NCI-H128 (cell line): Measurements from ENCODE around the gene SLC9A4.

Experiments
- DNase-seq: peaks from one replicate; lab custom pipeline; 2025; ENCODE audit not compliant: unreplicated experiment; lab: John Stamatoyannopoulos, UW

Gene SLC9A4

GRCh38 chr2:102473020-102473419, at the start of gene SLC9A4:
Gene SLC9A4, plus strand, starts transcription at chr2:102473226. Its CDS starts 534 bp downstream, at chr2:102473760.
- DNase-seq = no peak

- no peak for DNase-seq
These were observed 49.7 kb upstream of the SLC9A4 start for GRCh38 chr2:102423368-102423767.

GRCh38 chr2:102424754-102425153, 48.3 kb upstream of the SLC9A4 start:
- no peak for DNase-seq

GRCh38 chr2:102425441-102426132, 47.4 kb upstream of the SLC9A4 start:
- DNase-seq = no peak

GRCh38 chr2:102427249-102427648, 45.8 kb upstream of the SLC9A4 start:
- DNase-seq = no peak

- no peak for DNase-seq
These were observed 44.5 kb upstream of the SLC9A4 start for GRCh38 chr2:102428573-102428972.

- no peak for DNase-seq
These were observed 40.6 kb upstream of the SLC9A4 start for GRCh38 chr2:102432386-102432785.

GRCh38 chr2:102433973-102434654, 38.9 kb upstream of the SLC9A4 start:
- no peak for DNase-seq

GRCh38 chr2:102434655-102435381, 38.2 kb upstream of the SLC9A4 start:
- no peak for DNase-seq

- DNase-seq = no peak
These were observed 37.3 kb upstream of the SLC9A4 start for GRCh38 chr2:102435741-102436140.

GRCh38 chr2:102436323-102436722, 36.7 kb upstream of the SLC9A4 start:
- no peak for DNase-seq

- DNase-seq = no peak
These were observed 35.9 kb upstream of the SLC9A4 start for GRCh38 chr2:102437122-102437521.

- DNase-seq = no peak
These were observed 34.9 kb upstream of the SLC9A4 start for GRCh38 chr2:102438111-102438510.

GRCh38 chr2:102438578-102438977, 34.4 kb upstream of the SLC9A4 start:
- no peak for DNase-seq

GRCh38 chr2:102439065-102439695, 33.8 kb upstream of the SLC9A4 start:
- DNase-seq = no peak

GRCh38 chr2:102442967-102443828, 29.8 kb upstream of the SLC9A4 start:
- DNase-seq = no peak

- no peak for DNase-seq
These were observed 28.8 kb upstream of the SLC9A4 start for GRCh38 chr2:102444233-102444632.

- DNase-seq = no peak
These were observed 26.1 kb upstream of the SLC9A4 start for GRCh38 chr2:102446936-102447335.

- DNase-seq = peak; percentile 7
These were observed 23.6 kb upstream of the SLC9A4 start for GRCh38 chr2:102449370-102449974.

- DNase-seq = no peak
These were observed 21.1 kb upstream of the SLC9A4 start for GRCh38 chr2:102451968-102452367.
